ENCODE results near the gene RNASE13.

GRCh38 chr14:21066882-21067502 is 32.4 kb upstream of the RNASE13 start:
- TF ChIP-seq EZH2 (IDR thresholded peaks at IDR 0.05; ENCODE audit: insufficient read depth, poor library complexity, severe bottlenecking) (no peak), EZH2phosphoT487 (IDR thresholded peaks at IDR 0.05; ENCODE audit: insufficient read depth, low read depth) (no peak)

Measured in GM23248 (cell line).